ENCODE results near the gene TMCC3.
"Not testable (repeated sequence)": the region's sequence is repeated elsewhere in the genome, so short reads cannot be mapped to it uniquely, and the experiment has no call there.

TMCC3 gene

GRCh38 chr12:94631058-94631457, 19.3 kb downstream of the TMCC3 start:
- DNase-seq: no peak

DNA sequence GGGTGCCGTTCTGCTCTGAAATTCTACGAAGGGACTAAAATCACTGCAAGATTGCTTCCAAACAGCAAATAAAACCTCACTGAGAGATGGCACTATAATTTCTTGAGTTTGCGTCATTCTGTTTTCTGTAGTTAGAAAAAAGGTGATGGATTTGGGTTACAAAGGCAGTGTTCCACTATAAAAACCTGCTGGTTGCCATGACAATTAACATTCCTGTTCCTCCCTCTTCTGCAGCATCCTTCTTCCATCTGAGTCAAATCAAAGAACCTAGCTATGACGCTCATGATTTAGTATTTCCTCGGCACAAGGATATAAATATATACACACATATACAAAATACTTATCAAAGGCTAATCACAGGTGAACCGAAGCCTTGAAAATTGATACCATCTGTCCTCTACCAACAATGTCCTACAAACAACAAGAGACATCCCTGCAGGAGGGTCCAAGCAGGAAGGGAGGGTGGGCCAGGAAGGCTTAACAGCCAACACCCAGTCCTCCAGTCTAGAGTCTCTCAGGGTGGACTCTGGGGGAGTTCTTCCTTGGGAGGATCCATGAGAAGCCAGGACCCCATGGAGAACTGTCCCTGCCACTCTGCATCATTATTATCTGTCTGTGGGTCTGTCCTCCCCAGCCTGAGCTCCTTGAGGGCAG, 21.4 kb downstream of the TMCC3 start:
- DNase-seq: no peak

- DNase-seq: no peak
Observed at GRCh38 chr12:94628369-94628768, 22.0 kb downstream of the TMCC3 start.

GRCh38 chr12:94625531-94625930, 24.8 kb downstream of the TMCC3 start:
- no peak for DNase-seq

GRCh38 chr12:94623161-94623920, 27.0 kb downstream of the TMCC3 start:
- DNase-seq: no peak

DNA sequence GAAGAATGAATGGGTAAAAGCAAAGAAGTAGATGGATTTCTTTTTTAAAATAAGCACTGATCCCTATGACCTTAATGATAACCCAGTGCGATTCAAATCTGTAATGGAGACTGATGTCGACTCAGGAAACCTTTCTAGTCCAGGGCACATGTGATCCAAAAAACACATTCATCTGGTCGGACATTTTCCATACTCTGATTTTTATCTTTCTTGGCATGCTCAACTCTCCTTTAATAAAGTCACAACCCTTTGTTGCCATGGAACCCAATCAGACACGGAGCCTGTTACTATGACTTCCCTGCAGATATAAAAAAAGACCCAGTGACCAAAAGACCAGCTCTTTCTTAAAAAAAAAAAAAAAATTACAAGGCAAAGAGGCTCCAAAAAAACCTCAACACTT, 27.9 kb downstream of the TMCC3 start:
- DNase-seq: no peak

GRCh38 chr12:94621662-94622359, 28.5 kb downstream of the TMCC3 start:
- no peak for DNase-seq

DNA sequence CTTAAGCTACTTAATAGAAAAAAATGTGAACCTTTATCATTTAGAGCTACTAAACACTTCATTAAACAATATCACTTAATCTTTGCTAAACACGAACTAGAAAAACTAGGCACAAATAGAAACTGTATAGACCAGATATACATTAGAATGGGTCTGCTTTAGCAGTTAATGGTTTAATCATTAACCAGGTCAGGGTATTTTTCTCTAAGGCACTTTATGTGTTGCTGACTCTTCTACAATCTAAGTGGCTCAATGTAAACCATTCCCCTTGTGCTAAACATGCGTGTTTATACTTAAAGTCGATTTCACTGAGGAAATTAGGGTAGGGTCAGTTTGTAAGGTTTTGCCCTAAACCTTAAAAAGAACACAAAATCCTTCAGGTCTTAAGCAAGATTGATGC, 29.7 kb downstream of the TMCC3 start:
- DNase-seq: no peak

DNA sequence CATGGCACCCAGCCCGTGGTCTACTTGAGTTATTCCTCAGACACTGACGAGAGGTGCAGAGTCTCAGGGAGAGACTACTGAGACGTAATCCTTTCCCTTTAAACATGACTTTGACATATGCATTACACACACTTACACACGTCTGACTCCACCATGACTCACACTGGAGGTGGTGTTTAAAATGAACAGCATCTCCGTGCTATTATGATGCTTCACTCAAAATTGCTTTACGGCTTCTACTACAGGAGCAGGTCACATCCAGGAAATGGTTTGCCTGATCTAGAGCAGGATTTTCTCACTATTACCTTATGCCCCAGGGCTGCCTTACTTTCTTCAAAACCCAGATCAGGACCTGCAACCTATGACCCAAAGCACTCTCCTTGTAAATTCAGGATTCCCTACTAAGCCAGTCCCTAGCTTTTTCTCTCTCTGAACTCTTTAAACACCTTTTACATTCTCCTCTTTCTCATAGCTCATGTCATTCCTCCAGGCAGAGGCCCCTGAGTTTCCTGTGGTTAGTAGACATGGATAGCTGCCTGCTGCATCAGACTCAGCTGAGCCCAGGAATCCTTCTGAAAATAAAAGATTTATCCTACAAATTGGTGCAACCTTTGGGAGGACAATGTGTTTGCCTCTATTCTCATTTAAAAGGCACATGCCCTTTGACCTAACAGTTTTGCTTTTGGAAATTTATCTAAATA, 31.2 kb downstream of the TMCC3 start:
- DNase-seq: no peak

GRCh38 chr12:94617101-94617500, 33.3 kb downstream of the TMCC3 start:
- DNase-seq: no peak

DNA sequence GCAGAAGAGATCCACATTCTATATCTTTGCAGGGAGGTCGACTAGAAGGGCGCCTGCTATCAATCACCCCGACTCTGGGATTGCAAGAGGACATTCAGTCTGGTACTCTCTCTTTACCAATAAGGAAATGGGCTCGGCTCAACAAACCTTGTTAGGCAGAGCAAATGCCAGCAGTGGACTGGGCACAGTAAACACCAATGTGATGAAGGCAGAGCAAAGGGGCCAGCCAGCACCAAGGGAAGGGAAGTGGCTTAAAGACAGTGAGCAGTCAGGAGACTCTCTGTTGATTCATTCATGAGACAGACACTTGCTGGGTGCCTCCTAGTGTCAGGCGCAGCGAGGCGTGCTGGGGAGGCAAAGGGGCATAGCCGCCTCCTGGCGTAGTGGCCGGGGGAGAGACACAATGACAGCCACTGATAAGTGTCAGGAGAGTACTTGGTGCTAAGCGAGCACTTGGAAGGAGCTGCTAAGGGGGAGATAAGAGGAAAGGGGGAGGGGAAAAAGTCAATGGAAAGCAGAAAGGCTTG, 34.1 kb downstream of the TMCC3 start:
- no peak for DNase-seq

- no peak for DNase-seq
Observed at GRCh38 chr12:94615260-94616181, 34.8 kb downstream of the TMCC3 start.

- no peak for DNase-seq
Observed at GRCh38 chr12:94614288-94614721, 36.1 kb downstream of the TMCC3 start.

- DNase-seq: no peak
Observed at GRCh38 chr12:94609917-94610443, 40.4 kb downstream of the TMCC3 start.

GRCh38 chr12:94606810-94607209, 43.5 kb downstream of the TMCC3 start:
- not testable (repeated sequence) for DNase-seq

DNA sequence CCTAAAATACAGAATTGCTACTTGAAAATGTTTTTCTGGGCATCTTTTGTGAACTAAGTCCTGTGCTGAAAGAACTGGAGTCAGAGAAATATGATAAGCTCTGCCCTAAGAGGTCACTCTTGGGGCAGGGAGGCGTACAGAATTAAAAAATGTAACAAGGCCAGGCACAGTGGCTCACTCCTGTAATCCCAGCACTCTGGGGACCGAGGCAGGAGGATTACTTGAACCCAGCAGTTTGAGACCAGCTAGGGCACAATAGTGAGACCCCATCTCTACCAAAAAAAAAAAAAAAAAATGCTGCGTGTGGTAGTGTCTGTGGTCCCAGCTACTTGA, 46.0 kb downstream of the TMCC3 start:
- no peak for DNase-seq

GRCh38 chr12:94603434-94604365, 46.7 kb downstream of the TMCC3 start:
- peak; percentile 74 for DNase-seq

DNA sequence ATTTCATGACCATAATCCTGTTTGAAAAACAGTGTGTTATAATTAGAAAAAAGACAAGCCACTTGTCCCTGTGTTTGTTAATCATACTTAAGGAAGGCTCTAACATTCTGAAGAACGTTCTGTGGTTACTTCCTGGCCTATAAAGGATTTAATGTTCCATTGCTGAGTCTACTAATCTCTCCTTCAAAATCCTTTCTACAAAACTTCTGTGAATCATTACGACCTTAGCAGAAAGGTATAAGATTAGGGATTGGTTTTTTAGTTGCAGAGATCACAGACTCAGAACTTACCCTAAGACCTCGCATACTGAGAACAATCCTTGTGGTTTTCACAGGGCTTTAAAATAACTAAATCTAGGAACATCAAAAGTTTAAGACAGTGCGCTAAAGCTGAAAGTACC, 48.3 kb downstream of the TMCC3 start:
- no peak for DNase-seq

GRCh38 chr12:94601307-94601706, 49.0 kb downstream of the TMCC3 start:
- DNase-seq: not testable (repeated sequence)

DNA sequence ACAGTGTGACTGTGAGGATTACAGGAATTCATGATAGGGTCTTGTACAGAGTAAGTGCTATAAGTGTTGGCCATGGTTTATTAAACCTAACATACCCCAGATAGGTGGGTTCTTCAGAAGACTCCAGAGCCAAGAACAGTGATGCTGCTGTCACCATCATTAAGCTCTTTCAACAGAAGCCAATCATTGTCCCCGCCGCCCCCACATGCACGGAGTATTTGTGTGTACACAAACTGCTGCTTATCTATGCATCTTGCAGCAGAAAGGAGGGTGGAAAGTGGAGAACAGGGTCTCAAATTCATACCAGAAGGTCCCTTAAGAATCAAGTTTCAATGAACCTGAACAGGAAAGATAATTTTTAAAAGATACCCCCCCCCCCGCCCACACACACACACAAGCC, 51.2 kb downstream of the TMCC3 start:
- no peak for DNase-seq

DNA sequence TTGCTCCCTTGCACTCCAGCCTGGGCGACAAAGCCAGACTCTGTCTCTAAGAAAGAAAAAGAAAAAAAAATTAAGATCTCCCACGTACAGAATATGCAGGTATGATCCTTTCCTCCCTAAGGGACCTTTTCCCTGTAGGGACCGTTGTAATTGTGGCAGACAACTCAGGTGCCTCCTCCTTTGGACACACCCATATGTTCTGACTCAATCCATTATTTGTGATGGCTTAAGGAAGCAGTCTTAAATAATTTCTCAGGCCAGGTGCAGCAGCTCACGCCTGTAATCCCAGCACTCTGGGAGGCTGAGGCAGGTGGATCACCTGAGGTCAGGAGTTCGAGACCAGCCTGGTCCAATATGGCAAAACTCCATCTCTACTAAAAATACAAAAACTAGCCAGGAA, 53.1 kb downstream of the TMCC3 start:
- DNase-seq: no peak

Measured in activated CD8-positive, alpha-beta memory T cell treated with anti-CD3 and anti-CD28 coated beads for 24 hours (primary cell).